ACC112 (cell line): ENCODE measurements around the gene ENTR1.
A peak's percentile ranks its signal among the peaks of the same experiment; 100 is the strongest.

Experiments
- H2AFZ ChIP-seq: fragments of 200-600 bp; sonication (generic); one replicate; pipeline ENCODE4 v1.6.0; 2017; ENCODE audit warnings: antibody characterized with exemption, low read length; ENCODE audit not compliant: unreplicated experiment
- H3K27ac ChIP-seq: fragments of 200-600 bp; sonication (generic); 2 replicates; pipeline ENCODE4 v1.5.1; 2014; ENCODE audit warnings: low read depth, mild to moderate bottlenecking, antibody characterized with exemption, low read length, moderate library complexity
- H3K27me3 ChIP-seq: fragments of 200-600 bp; sonication (generic); 2 replicates; pipeline ENCODE4 v1.6.1; 2014; ENCODE audit warnings: mild to moderate bottlenecking, antibody characterized with exemption, low read length, moderate library complexity, mixed read lengths; ENCODE audit not compliant: insufficient read depth
- H3K36me3 ChIP-seq: fragments of 200-600 bp; sonication (generic); 2 replicates; pipeline ENCODE4 v1.6.1; 2016; ENCODE audit warnings: mild to moderate bottlenecking, antibody characterized with exemption, low read length, moderate library complexity, mixed read lengths; ENCODE audit not compliant: insufficient read depth
- H3K4me1 ChIP-seq: fragments of 200-600 bp; sonication (generic); one replicate; pipeline ENCODE4 v1.6.1; 2016; ENCODE audit warnings: low read length, mixed read lengths; ENCODE audit not compliant: insufficient read depth, unreplicated experiment, control insufficient read depth
- H3K4me3 ChIP-seq: fragments of 200-600 bp; sonication (generic); 2 replicates; pipeline ENCODE4 v1.5.1; 2014; ENCODE audit warnings: mild to moderate bottlenecking, low read depth, low read length
- H3K79me2 ChIP-seq: fragments of 200-600 bp; sonication (generic); one replicate; pipeline ENCODE4 v1.6.0; 2016; ENCODE audit warnings: low read length; ENCODE audit not compliant: control insufficient read depth, unreplicated experiment, insufficient read depth

ENTR1 gene

DNA sequence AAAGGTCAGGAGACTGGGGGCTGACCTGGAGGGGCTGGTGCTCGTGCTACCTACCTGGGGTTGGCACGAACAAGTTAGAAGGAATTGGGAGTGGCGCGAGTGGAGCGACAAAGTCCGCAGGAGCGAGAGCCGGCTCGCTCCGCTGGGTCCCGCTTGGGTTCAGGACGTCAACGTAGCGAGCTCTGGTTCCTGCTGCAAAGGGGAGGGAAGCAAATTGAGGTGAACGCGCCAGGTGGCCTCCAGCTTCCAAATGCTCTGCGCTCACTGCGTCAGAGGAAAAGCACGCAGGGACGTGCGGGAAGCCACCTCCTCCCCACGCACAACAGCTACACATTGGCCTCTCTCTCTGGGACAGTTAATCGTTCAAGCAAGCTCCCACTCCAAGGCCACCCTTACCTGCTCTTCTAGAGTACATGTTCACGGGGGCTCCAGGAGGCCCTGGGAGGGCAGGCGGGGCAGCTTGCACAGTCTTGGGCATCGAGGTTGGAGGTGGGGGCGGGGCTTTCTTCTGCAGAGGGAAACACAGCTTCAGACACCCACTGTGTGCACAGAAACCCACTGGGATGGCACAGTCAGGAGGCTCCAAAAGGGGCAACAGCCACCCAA lies 36.9 kb upstream of the ENTR1 start:
- Histone ChIP-seq H3K4me1 (no peaks in the 10 kb centered on the region), H3K79me2 (no peaks in the 10 kb centered on the region), H2AFZ (no peak overlapping the region), H3K27me3 (no peaks in the 10 kb centered on the region), H3K27ac (no peak overlapping the region), H3K4me3 (no peak overlapping the region), H3K36me3 (peaks cover 16% of the 10 kb centered on the region)

DNA sequence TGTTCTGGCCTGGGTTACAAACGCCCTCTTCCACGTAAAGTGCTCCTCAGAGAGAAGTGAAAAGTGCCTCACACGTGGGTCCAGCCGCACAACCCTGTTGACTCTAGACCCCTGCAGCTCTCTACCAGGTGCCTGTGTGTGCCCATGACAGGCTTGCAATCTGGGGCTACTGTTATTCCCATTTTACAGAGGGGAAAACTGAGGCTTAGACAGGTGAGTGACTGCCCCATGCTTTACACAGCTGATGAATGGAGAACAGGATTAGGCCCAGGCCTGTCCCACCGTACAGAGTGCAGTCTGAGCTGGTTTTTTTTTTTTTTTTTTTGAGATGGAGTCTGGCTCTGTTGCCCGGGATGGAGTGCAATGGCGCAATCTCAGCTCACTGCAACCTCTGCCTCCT lies 35.4 kb upstream of the ENTR1 start:
- Histone ChIP-seq H3K27me3 (no peaks in the 10 kb centered on the region), H3K27ac (no peak overlapping the region), H3K4me3 (no peak overlapping the region), H3K36me3 (peaks cover 16% of the 10 kb centered on the region), H3K79me2 (no peaks in the 10 kb centered on the region), H3K4me1 (no peaks in the 10 kb centered on the region), H2AFZ (no peak overlapping the region)

DNA sequence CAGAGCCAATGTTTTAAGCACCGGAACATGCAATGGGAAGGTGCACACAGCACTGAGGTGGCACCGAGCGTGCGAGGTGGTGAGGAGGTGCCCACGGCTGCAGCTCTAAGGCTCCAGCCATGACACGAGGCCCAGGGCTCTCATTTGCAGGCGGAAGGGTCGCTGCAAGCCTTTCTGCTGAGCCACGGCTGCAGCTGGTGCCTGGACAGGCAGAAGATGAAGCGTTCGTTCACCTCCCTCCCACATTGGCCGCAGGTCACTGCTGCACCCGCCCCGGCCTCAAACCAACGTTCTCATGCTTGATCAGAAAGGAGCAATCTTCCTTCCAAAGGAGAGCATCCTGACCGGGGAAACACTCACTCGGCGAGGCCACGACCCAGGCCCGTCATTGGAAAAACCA lies 33.7 kb upstream of the ENTR1 start:
- Histone ChIP-seq H3K4me3 (no peak overlapping the region), H3K79me2 (peaks cover 3% of the 10 kb centered on the region), H3K27me3 (no peaks in the 10 kb centered on the region), H3K27ac (no peak overlapping the region), H3K36me3 (peaks cover 12% of the 10 kb centered on the region), H2AFZ (no peak overlapping the region), H3K4me1 (no peaks in the 10 kb centered on the region)

DNA sequence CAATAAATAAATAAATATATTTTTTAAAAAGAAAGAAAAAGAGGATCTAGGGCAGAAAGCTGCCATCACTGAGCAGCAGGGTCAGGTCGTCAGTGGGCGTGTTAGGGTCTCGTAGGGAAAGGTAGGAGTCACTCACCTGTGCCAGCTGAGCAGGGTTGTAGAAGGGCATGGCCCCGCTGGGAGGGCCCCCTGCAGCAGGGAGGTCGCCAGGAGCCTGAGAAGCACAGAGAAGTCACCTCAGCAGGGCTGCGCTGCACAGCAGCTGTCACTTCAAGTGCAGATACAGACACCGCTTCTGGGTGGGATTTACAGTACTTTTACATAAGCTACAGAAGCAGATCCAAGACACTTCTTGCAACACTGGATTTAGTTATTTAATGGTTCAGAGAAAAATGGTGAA lies 33.3 kb upstream of the ENTR1 start:
- H3K79me2 ChIP-seq: peaks cover 7% of the 10 kb centered on the region
- no peak overlapping the region for H2AFZ ChIP-seq
- peaks cover 8% of the 10 kb centered on the region for H3K36me3 ChIP-seq
- no peak overlapping the region for H3K4me3 ChIP-seq
- no peaks in the 10 kb centered on the region for H3K4me1 ChIP-seq
- H3K27ac ChIP-seq: no peak overlapping the region
- no peaks in the 10 kb centered on the region for H3K27me3 ChIP-seq

DNA sequence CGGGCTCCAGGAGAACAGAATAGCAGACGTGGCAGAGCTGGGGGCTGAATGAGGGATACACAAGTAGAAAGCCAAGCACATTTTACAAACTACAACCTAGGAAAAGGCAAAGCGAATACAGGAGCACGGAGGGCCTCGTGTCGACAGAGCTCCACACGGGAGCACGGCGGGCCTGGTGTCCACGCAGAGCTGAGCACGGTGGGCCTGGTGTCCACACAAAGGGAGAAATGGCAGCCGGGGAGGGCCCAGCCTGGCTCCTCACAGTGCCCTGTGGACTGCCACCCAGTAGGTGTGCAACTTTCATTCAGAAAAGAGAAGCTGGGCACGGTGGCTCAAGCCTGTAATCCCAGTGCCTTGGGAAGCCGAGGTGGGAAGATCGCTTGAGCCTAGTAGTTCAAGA lies 32.7 kb upstream of the ENTR1 start:
- peaks cover 8% of the 10 kb centered on the region for H3K36me3 ChIP-seq
- no peaks in the 10 kb centered on the region for H3K27me3 ChIP-seq
- H3K4me1 ChIP-seq: no peaks in the 10 kb centered on the region
- H2AFZ ChIP-seq: no peak overlapping the region
- H3K79me2 ChIP-seq: peaks cover 13% of the 10 kb centered on the region
- H3K27ac ChIP-seq: no peak overlapping the region
- H3K4me3 ChIP-seq: no peak overlapping the region

DNA sequence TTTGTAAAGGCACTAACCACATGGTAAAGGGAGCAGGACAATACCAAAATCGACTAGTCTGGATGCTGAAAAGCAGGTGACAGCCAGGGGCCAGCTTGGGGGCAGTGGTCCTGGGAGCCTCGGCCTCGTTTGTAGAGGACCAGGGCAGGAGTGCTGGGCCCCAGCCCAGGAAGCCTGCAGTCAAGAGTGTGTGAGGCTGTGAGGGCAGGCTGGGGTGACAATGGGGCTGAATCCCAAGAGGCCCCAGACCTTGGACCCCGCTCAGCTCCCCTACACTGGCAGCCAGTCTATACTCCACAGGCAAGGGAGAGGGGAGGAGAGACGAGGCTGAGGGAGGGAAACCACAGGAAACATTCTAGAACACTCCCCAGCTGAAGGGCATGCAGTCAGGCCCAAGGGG lies 31.9 kb upstream of the ENTR1 start:
- Histone ChIP-seq H3K27ac (no peak overlapping the region), H3K4me3 (no peak overlapping the region), H3K36me3 (peaks cover 5% of the 10 kb centered on the region; the same call in 1 of the 2 replicates), H2AFZ (no peak overlapping the region), H3K79me2 (peaks cover 21% of the 10 kb centered on the region), H3K27me3 (no peaks in the 10 kb centered on the region), H3K4me1 (peaks cover 6% of the 10 kb centered on the region)

DNA sequence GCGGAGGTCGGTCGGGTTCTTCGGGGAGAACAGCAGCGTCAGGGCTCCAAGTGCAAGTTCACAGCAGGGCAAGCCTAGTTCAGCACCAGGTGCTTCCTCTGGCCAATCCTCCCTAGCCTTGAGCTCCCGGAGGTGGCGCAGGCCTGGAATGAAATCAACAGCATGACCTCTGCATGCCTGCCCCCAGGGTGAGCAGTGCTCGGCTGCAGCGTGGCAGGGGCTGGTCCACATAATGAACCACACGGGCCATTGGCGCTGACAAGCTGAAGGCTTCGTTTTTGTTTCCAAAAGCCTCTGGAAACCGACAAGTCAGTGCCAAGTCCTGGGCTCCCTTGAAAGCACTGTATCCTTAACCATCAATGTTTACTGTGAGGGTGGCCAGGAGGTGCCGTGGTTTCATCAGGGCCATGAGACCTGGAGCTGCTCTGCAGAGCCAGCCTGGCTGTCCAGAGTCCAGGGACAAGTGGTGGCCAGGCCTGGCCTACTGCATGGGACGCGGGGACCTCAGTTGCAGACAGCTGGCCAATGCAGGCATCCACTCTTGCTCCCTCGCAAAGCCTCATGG lies 31.3 kb upstream of the ENTR1 start:
- peaks cover 11% of the 10 kb centered on the region for H3K4me1 ChIP-seq
- H3K27ac ChIP-seq: no peak overlapping the region
- H3K27me3 ChIP-seq: no peaks in the 10 kb centered on the region
- H3K36me3 ChIP-seq: peaks cover 5% of the 10 kb centered on the region; the same call in 1 of the 2 replicates
- no peak overlapping the region for H3K4me3 ChIP-seq
- peaks cover 26% of the 10 kb centered on the region for H3K79me2 ChIP-seq
- H2AFZ ChIP-seq: no peak overlapping the region

DNA sequence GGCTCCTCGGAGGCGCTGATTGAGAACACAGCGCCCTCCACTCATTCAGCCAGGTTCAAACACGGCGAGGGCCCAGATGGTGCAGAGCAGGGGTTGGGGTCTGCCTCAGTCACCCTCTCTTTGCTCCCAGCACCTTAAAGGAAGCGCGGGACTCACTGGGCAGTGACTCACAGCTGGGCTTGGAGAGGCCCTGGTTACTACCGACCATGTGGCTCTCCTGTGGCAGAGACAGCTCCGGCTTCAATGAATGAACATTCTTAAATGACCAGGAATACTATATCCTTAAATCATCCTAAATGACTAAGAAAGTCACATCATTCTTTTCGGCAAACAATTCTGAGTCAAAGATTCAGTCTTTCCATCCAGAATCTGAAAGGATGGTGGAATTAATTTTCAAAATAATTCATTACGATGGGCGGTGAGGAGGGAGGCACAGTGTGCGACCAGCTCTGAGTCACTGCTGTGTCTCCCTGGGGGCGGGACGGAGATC lies 30.8 kb upstream of the ENTR1 start:
- H3K4me1 ChIP-seq: peaks cover 13% of the 10 kb centered on the region
- peaks cover 5% of the 10 kb centered on the region; the same call in 1 of the 2 replicates for H3K36me3 ChIP-seq
- peaks cover 31% of the 10 kb centered on the region for H3K79me2 ChIP-seq

DNA sequence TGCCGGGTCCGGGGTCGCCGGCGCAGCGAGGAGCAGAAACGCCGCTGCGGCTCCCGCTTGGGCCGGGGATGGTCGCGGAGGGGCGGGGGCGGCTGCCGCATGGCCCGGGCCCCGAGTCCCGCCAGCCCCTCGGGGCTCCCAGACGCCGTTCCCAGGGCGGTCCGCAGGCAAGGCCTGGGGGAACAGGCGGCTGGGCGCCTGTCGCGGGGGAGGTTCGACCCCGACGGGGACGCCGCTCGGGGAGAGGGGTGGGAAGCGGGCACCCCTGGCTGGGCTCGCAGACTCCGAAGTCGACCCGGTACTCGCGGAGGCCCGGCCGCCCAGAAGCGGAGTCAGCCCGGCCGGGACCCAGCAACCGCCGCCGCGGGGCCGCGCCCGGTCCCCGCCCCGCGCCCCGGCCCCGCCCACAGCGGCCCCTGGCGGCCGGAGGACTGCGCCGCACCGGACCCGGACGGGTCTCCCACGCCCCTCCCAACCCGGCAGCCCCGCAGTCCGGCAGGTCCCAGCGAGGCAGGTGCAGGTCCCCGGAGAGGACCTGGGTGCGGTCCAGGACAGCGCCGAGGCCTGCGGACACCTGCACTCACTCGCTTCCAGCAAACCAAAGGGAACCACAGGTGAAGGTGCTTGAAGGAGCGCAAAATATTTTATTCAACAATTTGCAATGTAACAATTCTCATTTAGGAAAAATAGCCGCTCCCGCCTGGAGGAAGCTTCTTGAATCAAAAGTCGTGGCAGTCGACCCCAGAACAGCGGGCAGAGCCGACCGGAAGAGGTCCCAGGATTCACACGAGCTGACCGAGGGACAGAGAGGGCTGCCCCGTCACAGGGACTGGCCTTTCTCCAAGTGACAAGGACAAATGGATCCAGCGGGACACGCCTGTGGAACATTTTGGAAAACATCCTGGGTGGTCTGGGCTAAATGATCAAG lies 29.3 kb upstream of the ENTR1 start, which contains the start of gene INPP5E:
Gene INPP5E (minus strand): TSS at position 365 of the 928 bp plus-strand sequence. CDS start 426 bp downstream, outside the sequence.
- no peaks in the 10 kb centered on the region for H3K27me3 ChIP-seq
- H3K4me3 ChIP-seq: peak within 1 kb of the TSS; percentile 90
- peak within 1 kb of the TSS; percentile 29 for H2AFZ ChIP-seq
- H3K36me3 ChIP-seq: no peaks in the 10 kb centered on the region
- H3K79me2 ChIP-seq: peaks cover 43% of the 10 kb centered on the region
- no peak within 1 kb of the TSS for H3K27ac ChIP-seq
- H3K4me1 ChIP-seq: peaks cover 13% of the 10 kb centered on the region

More for the DNA sequence above, 30.8 kb upstream of the ENTR1 start:
- H3K27me3 ChIP-seq: no peaks in the 10 kb centered on the region
- H3K4me3 ChIP-seq: no peak overlapping the region
- no peak overlapping the region for H3K27ac ChIP-seq
- no peak overlapping the region for H2AFZ ChIP-seq

DNA sequence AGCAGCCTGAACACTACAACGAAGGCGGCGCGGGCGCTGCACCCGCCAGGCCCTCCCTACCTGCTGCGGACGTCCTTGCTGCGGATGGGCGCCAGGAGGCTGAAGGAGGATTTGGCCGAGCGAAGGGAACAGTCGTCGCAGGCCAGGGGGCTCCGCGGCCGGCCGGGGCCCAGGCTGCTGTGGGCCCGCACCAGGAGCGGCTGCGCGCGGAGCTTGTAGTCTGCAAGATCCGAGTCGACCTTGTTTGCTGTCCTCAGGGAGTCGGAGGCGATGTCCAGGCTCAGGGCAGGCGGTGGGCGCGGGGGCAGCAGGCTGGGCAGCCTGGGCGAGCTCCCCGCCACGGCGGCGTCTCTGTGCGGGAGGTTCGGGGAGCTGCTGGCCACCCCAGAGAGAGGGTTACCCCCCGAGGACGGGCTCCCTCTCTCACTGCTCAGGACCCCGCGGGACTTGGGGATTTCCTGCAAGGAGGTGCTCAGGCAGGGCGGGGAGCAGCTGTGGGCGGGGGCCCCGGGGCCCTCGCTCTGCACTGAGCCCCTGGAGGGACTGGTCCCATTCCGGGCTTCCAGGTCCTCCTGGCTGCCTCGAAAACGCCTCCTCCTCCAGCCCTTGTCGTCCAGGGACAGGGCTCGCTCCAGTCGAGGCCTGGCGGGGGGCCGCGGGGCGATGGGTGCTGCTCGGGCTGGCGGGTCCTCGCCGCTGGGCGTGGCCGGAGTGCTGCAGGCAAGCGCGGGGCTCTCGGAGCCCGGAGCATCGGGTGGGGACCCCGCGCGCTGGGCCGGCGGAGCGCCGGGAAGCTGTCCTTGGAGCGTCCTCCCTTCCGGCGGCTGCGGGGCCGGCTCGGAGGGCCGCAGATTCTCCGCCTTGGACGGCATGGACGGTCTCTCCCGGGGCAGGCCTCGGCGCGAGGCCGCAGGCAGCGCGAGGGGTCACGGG lies 28.4 kb upstream of the ENTR1 start:
- H3K4me3 ChIP-seq: peak overlapping the region; percentile 90
- H3K27me3 ChIP-seq: no peaks in the 10 kb centered on the region
- H3K4me1 ChIP-seq: peaks cover 13% of the 10 kb centered on the region
- peaks cover 44% of the 10 kb centered on the region for H3K79me2 ChIP-seq
- no peaks in the 10 kb centered on the region for H3K36me3 ChIP-seq
- no peak overlapping the region for H3K27ac ChIP-seq
- peak overlapping the region; percentile 29 for H2AFZ ChIP-seq
